ENCODE results near the gene CCNL2. TPM values are rescaled to one million over a fixed set of nuclear protein-coding genes. Genes with fewer than 3 reads are reported as not detected.

CCNL2 gene
- total and polyA plus RNA-seq, 2 of the 13 experiments (the other 11 are each of a cell fraction or from before 2014, with no cell fraction given) = 105 to 340 TPM

- TF ChIP-seq POGK (CRISPR knock-in tag; conservative IDR thresholded peaks at IDR 0.05) (no peak; the same call in 1 of the 2 replicates), EEA1 (CRISPR knock-in tag; IDR thresholded peaks at IDR 0.05; ENCODE audit: borderline replicate concordance) (no peak), POGZ (CRISPR knock-in tag; IDR thresholded peaks at IDR 0.05) (no peak), ELK4 (CRISPR knock-in tag; IDR thresholded peaks at IDR 0.05; ENCODE audit: borderline replicate concordance) (no peak), PRDM10 (CRISPR knock-in tag; IDR thresholded peaks at IDR 0.05; ENCODE audit: low read depth) (no peak), NFKB2 (CRISPR knock-in tag; IDR thresholded peaks at IDR 0.05; ENCODE audit: borderline replicate concordance) (0 out of 2 replicates have a peak, but pooled peaks have one; percentile 7), TMF1 (CRISPR knock-in tag; IDR thresholded peaks at IDR 0.05; ENCODE audit: low read depth) (no peak), RORA (CRISPR knock-in tag; IDR thresholded peaks at IDR 0.05) (no peak), PATZ1 (CRISPR knock-in tag; IDR thresholded peaks at IDR 0.05) (peak; percentile 84), ZNF552 (CRISPR knock-in tag; IDR thresholded peaks at IDR 0.05; ENCODE audit: borderline replicate concordance) (no peak), SIX4 (CRISPR knock-in tag; IDR thresholded peaks at IDR 0.05) (no peak), SKI (IDR thresholded peaks at IDR 0.05; ENCODE audit: partially characterized antibody) (no peak), NFRKB (IDR thresholded peaks at IDR 0.05) (no peak), ZNF749 (CRISPR knock-in tag; IDR thresholded peaks at IDR 0.05; ENCODE audit: borderline replicate concordance) (no peak), ZNF264 (CRISPR knock-in tag; IDR thresholded peaks at IDR 0.05) (no peak), MXD4 (CRISPR knock-in tag; IDR thresholded peaks at IDR 0.05) (0 out of 2 replicates have a peak, but pooled peaks have one; percentile 30), DPF2 (CRISPR knock-in tag; IDR thresholded peaks at IDR 0.05; ENCODE audit: borderline replicate concordance, low read depth) (no peak), ZNF530 (CRISPR knock-in tag; IDR thresholded peaks at IDR 0.05; ENCODE audit: low read depth) (no peak), ZBTB44 (CRISPR knock-in tag; IDR thresholded peaks at IDR 0.05) (no peak)
These were observed 26.8 kb upstream of the CCNL2 start (continued) for GRCh38 chr1:1425753-1426495.
